CD4-positive, alpha-beta T cell treated with Interleukin-17A for 1 hour (primary cell): Measurements from ENCODE around the gene RAB40B.

Experiments used
- DNase-seq: peaks from one replicate; pipeline ENCODE4 v3.0.0-alpha.2; 2020

The RAB40B gene

DNA sequence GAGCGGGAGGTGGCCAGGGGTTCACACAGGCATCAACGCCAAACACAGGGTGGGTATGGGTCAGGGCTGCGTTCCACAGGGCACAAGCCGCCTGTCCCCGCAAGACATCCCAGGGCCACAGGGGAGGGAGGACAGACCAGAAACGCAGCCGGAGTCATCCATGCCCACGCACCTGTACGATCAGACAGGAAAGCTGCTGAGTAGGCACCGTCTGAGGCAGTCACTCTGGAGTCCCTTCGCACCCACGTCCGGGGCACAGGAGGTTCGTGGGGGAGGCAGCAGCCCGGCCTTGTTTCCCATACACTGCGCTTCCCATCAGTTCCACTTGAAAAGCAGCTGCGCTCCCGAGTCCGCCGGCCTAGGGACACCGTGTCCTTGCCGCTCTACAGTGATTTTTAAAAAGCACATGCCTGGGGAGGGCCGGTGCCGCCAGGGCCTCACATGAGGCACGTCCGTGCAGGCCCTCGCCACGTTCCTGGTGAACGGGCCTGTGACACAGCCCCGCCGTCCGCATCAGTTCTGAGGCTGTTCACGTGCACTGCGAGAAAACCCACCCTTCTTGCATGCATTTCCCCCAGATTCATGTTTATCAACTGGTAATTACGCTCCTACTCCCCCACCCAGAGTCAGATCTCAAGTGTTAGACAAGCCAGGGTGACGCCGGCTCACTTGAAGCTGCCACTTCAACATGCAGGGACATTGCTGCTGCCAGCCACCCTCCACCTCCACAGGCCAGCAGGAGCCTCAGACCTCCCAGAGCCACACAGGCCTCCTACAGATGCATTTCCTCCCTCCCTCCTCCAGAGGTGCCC, 85.0 kb downstream of the RAB40B start:
- DNase-seq: no peak

DNA sequence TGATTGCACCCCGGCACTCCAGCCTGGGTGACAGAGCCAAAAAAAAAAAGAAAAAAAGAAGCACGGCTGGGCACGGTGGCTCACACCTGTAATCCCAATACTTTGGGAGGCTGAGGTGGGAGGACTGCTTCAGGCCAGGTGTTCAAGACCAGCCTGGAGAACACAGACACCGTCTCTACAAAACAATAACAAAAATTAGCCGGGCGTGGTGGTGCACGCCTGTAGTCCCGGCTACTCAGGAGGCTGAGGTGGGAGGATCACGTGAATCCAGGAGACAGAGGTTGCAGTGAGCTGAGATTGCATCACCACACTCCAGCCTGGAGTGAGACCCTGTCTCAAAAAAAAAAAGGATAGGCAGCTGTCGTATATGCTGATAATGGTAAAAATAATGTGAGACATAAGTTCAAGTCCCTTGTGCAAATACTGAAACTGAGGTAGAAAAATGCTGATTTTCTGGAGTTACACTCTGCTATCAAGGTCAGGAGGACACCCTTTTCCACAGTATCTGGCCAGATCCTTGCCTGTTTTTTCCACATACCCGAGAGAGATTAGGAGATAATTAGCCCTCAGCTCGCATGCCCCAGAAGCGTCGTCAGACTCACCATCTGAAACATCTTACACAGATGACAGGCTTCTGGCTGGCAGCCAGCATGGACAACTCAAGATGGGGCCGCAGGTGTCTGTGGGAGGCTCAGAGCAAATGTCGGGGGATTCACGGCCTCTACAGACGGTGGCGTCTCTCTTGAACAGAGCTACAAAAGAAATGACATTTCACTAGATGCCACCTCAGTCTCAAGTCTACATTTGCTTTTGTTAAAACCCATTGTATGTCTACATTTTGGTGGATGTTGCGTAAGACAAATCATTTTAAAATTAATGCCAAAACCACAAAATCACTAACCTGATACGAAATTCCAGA, 87.1 kb downstream of the RAB40B start:
- no peak for DNase-seq

DNA sequence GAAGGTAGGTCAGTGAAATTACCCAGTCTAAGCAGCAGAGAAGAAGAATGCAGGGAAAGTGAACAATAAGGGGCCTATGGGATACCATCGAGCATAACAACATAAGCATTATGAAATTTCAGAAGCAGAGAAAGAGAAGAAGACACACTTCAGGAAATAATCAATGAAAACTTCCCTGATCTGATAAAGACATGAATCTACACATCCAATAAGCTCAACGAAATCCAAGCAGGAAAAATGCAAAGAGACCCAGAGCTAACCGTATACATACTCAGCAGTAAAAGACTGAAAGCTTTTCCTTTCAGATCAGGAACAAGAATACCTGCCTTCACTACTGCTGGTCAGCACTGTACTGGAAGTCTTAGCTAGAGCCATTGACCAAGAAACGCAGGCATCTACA, 88.8 kb downstream of the RAB40B start:
- DNase-seq: no peak

DNA sequence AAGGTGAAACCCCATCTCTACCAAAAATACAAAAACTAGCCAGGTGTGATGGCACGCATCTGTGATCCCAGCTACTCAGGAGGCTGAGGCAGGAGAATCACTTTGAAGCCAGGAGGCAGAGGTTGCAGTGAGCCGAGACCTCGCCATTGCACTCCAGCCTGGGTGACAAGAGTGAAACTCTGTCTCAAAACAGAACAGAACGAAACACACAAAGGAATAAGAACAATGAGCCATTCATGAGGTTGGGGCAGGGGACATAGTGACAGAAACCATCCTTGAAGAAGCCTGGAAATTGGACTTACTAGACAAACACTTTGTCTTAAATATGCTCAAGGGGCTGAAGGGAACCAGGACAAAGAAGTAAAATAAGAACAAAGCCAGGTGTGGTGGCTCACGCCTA, 89.7 kb downstream of the RAB40B start:
- DNase-seq: no peak

DNA sequence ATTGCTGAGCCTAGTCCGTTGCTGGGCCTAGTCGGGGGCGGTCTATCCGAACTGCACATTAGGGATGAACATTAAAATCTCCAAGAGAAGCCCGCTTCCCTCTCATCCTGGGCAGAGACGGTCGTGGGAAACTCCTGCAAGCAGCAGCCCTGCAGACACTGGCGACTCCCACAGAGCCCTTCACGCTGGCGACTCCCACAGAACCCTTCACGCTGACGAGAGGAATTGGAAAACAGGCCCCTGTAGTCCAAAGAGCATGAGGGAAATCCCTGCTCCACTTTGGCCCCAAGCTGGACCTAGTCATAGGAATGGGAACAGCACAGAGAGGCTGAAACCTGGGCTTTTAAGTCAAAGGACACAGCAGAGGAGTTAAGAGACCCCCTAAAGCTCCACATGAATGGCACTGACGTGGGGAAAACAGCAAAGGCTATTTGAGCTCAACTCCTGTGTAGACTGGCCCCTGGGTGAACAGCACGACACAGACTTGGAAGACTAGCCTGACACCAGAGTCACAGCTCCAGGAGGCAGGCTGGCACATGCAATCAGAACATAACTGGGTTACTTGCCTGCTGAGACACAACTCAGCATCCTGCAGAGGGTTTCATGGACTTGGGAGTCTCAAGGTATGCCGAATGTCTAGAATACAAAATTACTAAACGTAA, 92.4 kb downstream of the RAB40B start:
- no peak for DNase-seq
